HepG2 (cell line): Measurements from ENCODE around the gene CA9. TPM values are rescaled to one million over a fixed set of nuclear protein-coding genes. Genes with fewer than 3 reads are reported as not detected.

Experiments
- ATAC-seq: fragments of 200-7000 bp; cut with Tn5 transposase; 3 replicates; pipeline ENCODE4 v1.9.1; 2020; ENCODE audit warnings: mild to moderate bottlenecking, moderate library complexity
- BruUV-seq: library from RNA; stranded (reverse); fragments of 400-500 nt; replicated peaks from 2 replicates; lab custom pipeline; 2021; lab: Mats Ljungman, UMichigan
- CTCF ChIA-PET: fragments of 300-600 bp; formaldehyde crosslinking; extraction: SDS; loops from one replicate; lab custom pipeline; 2021; ENCODE audit warnings: low total read pairs, inconsistent platforms, low intra/inter-chr PET ratio; lab: Yijun Ruan, JAX
- POLR2A ChIA-PET: fragments of 350-600 bp; sonication (Branson Sonifier 250); formaldehyde crosslinking; loops from one replicate; lab custom pipeline; 2020; ENCODE audit warnings: antibody characterized with exemption, inconsistent platforms; lab: Yijun Ruan, JAX
- DNase-seq: peaks from one replicate; pipeline ENCODE4 v3.0.0-alpha.2; 2015; ENCODE audit warnings: low spot score
- FAIRE-seq: peaks from 3 replicates; lab custom pipeline; 2011; peaks lifted over from hg19 to GRCh38; lab: Jason Lieb, UNC
- H2AFZ ChIP-seq: one replicate; pipeline ENCODE4 v1.6.1; 2011; ENCODE audit warnings: low read length, inconsistent platforms
- H3K27ac ChIP-seq: fragments of 300-600 bp; 3 replicates; pipeline ENCODE4 v1.8.0; 2011; ENCODE audit warnings: mixed run types, mild to moderate bottlenecking, mixed read lengths, low read length, inconsistent platforms; ENCODE audit not compliant: insufficient read depth; ENCODE audit errors: extremely low read length
- H3K27me3 ChIP-seq, 2 experiments: fragments of 200-600 bp in 1 of 2; 2 replicates in 1 of 2; 3 replicates in 1 of 2; pipeline versions ENCODE4 v1.6.0 to v1.8.0; 2011; ENCODE audit warnings: low read length in 2 of 2, mild to moderate bottlenecking in 2 of 2, moderate library complexity in 2 of 2, inconsistent platforms in 1 of 2; ENCODE audit not compliant: insufficient read depth in 2 of 2, control insufficient read depth in 1 of 2
- H3K36me3 ChIP-seq, 2 experiments: fragments of 200-600 bp in 1 of 2; replicated peaks in 1 of 2; 2 replicates in 1 of 2; 3 replicates in 1 of 2; pipeline versions ENCODE4 v1.5.1 to v1.8.0; 2011; ENCODE audit warnings: low read length in 2 of 2, inconsistent platforms in 1 of 2; ENCODE audit not compliant: insufficient read depth in 2 of 2, control insufficient read depth in 1 of 2
- H3K4me1 ChIP-seq: 2 replicates; pipeline ENCODE4 v1.5.1; 2012; ENCODE audit warnings: low read length, inconsistent platforms; ENCODE audit not compliant: insufficient read depth
- H3K4me2 ChIP-seq: 2 replicates; pipeline ENCODE4 v1.6.0; 2011; ENCODE audit warnings: low read depth, low read length, inconsistent platforms
- H3K4me3 ChIP-seq, 3 experiments: fragments of 200-600 bp in 1 of 3; sonication (generic), shearing (Covaris generic) in 1 of 3; replicated peaks in 1 of 3; 2 replicates each; pipeline ENCODE4 v1.5.1; 2011 to 2016; ENCODE audit warnings: low read length in 3 of 3, inconsistent platforms in 2 of 3, low read depth in 2 of 3, mild to moderate bottlenecking in 2 of 3, control low read depth in 1 of 3, mixed read lengths in 1 of 3; ENCODE audit not compliant: insufficient read depth in 1 of 3
- H3K79me2 ChIP-seq: one replicate; pipeline ENCODE4 v1.6.1; 2011; ENCODE audit warnings: low read length, inconsistent platforms; ENCODE audit not compliant: insufficient read depth
- H3K9ac ChIP-seq: 2 replicates; pipeline ENCODE4 v1.6.0; 2011; ENCODE audit warnings: mild to moderate bottlenecking, low read depth, low read length, inconsistent platforms; ENCODE audit not compliant: insufficient read depth
- H3K9me3 ChIP-seq: 2 replicates; pipeline ENCODE4 v1.5.1; 2012; ENCODE audit warnings: mild to moderate bottlenecking, low read length
- H4K20me1 ChIP-seq: 2 replicates; pipeline ENCODE4 v1.6.0; 2011; ENCODE audit warnings: inconsistent platforms, mild to moderate bottlenecking, low read length, moderate library complexity; ENCODE audit not compliant: insufficient read depth
- FIP1L1 ChIP-seq: fragments of 200-400 bp; formaldehyde crosslinking; IDR thresholded peaks from 2 replicates; pipeline ENCODE4 v1.6.1; 2018; ENCODE audit warnings: low read depth, mild to moderate bottlenecking, low read length, moderate library complexity, borderline replicate concordance; ENCODE audit not compliant: insufficient read depth
- MED1 ChIP-seq: sonication (generic); formaldehyde crosslinking; IDR thresholded peaks from 2 replicates; pipeline ENCODE4 v1.4.0; 2020; ENCODE audit warnings: missing genetic modification reagents
- MXI1 ChIP-seq: IDR thresholded peaks from 3 replicates; pipeline ENCODE4 v1.6.1; 2012; ENCODE audit warnings: low read depth, low read length, inconsistent platforms, borderline replicate concordance
- PATZ1 ChIP-seq: sonication (generic); formaldehyde crosslinking; IDR thresholded peaks from 2 replicates; pipeline ENCODE4 v1.4.0; 2020; ENCODE audit warnings: missing genetic modification reagents
- PRMT3 ChIP-seq: sonication (generic); formaldehyde crosslinking; IDR thresholded peaks from 2 replicates; pipeline ENCODE4 v1.8.1; 2022; ENCODE audit warnings: low read depth, mild to moderate bottlenecking, moderate library complexity, missing genetic modification reagents, borderline replicate concordance
- SYNCRIP ChIP-seq: fragments of 200-400 bp; formaldehyde crosslinking; IDR thresholded peaks from 2 replicates; pipeline ENCODE4 v1.6.1; 2018; ENCODE audit warnings: mild to moderate bottlenecking, low read depth, low read length; ENCODE audit not compliant: insufficient read depth
- THRA ChIP-seq: sonication (generic); formaldehyde crosslinking; IDR thresholded peaks from 2 replicates; pipeline ENCODE4 v1.4.0; 2020; ENCODE audit warnings: missing genetic modification reagents, borderline replicate concordance
- ZFP1 ChIP-seq: IDR thresholded peaks from 2 replicates; pipeline ENCODE4 v1.6.1; 2016
- ZFP91 ChIP-seq: sonication (generic); formaldehyde crosslinking; IDR thresholded peaks from 2 replicates; pipeline ENCODE4 v1.9.0; 2022; ENCODE audit warnings: missing genetic modification reagents, mild to moderate bottlenecking, borderline replicate concordance
- ZNF20 ChIP-seq: sonication (generic); formaldehyde crosslinking; IDR thresholded peaks from 2 replicates; pipeline ENCODE4 v1.4.0; 2020; ENCODE audit warnings: mild to moderate bottlenecking, moderate library complexity, missing genetic modification reagents
- ZNF281 ChIP-seq: sonication (generic); formaldehyde crosslinking; IDR thresholded peaks from 2 replicates; pipeline ENCODE4 v1.4.0; 2020; ENCODE audit warnings: missing genetic modification reagents, borderline replicate concordance
- ZNF414 ChIP-seq: sonication (generic); formaldehyde crosslinking; IDR thresholded peaks from 2 replicates; pipeline ENCODE4 v1.5.0; 2020; ENCODE audit warnings: missing genetic modification reagents
- ZNF549 ChIP-seq: sonication (generic); formaldehyde crosslinking; IDR thresholded peaks from 2 replicates; pipeline ENCODE4 v1.5.0; 2020; ENCODE audit warnings: missing genetic modification reagents
- ZSCAN20 ChIP-seq: sonication (generic); formaldehyde crosslinking; IDR thresholded peaks from 2 replicates; pipeline ENCODE4 v1.4.0; 2020; ENCODE audit warnings: missing genetic modification reagents, mild to moderate bottlenecking, borderline replicate concordance
- WGBS: methylation state at CpG from one replicate; pipeline ENCODE4 v1.1.6; 2017; ENCODE audit warnings: low lambda C conversion rate; 5-methylcytosine and 5-hydroxymethylcytosine counted together
- in situ Hi-C: cut with HindIII; loops from 2 replicates; pipeline ENCODE4 v1.10.0; 2017; ENCODE audit warnings: low pct_unique_long_range_greater_than_20kb; ENCODE audit not compliant: extremely low pct_ligation_motif_present
- intact Hi-C: fragments of 100-400 bp; cut with micrococcal nuclease; formaldehyde crosslinking; loops from one replicate; pipeline ENCODE4 v1.10.0; 2022; ENCODE audit not compliant: unreplicated experiment
- polyA plus RNA-seq, 8 experiments: library from polyadenylated mRNA; depleted of rRNA in 3 of 8; stranded (reverse) in 7 of 8; unstranded in 1 of 8; fragments of >200 nt; fragmentation: Illumina TruSeq in 4 of 8; extraction: Trizol in 4 of 8; gene quantifications; 2 replicates each; pipeline versions ENCODE4 v1.2.1 to v1.2.3, GENCODE V29; 2011 to 2016; ENCODE audit warnings: low read depth in 4 of 8, missing spikeins in 1 of 8, mixed read lengths in 1 of 8; ENCODE audit not compliant: insufficient read depth in 1 of 8
- total RNA-seq, 5 experiments: library from RNA; depleted of rRNA; stranded (reverse); fragments of >200 nt; fragmentation: Illumina TruSeq; extraction: Trizol; gene quantifications; 2 replicates each; pipeline ENCODE4 v1.2.3, GENCODE V29; 2016; ENCODE audit warnings: low read depth in 1 of 5

Gene CA9
- total and polyA plus RNA-seq, 2 of the 13 experiments (the other 11 are each of a cell fraction or from before 2014, with no cell fraction given), result 0.13 to 152 TPM

GRCh38 chr9:35690614-35691333 is 17.0 kb downstream of the CA9 start:
- BruUV-seq, result no TSS peak
- FAIRE-seq (no peak), DNase-seq (no peak), ATAC-seq (peak; percentile 53)
- 2% methylated on average over 43 of the region's 61 CpGs for WGBS
- no peaks in the 10 kb centered on the region for H3K79me2 ChIP-seq
- H3K9ac ChIP-seq, result peak overlapping the region; percentile 68
- peak overlapping the region; percentile 90 for H3K4me2 ChIP-seq
- ChIA-PET CTCF (no interaction called here), POLR2A (interaction anchor here (0.7 to 6.1 kb wide), 19 partner anchors 10 to 529 kb away, joined by 3 to 68 read pairs (median 5); partner anchors contain the start of genes ARHGEF39, CA9, CCDC107 and CREB3)
- in situ Hi-C loops (no loop called here), intact Hi-C loops (loop anchor here (1.0 to 10.0 kb wide), 2 partner anchors 21 to 46 kb away; no protein-coding TSS in a partner anchor)
- H2AFZ ChIP-seq, result peak overlapping the region; percentile 63
- peak overlapping the region; percentile 26 for H3K27ac ChIP-seq
- H3K27me3 ChIP-seq, result no peaks in the 10 kb centered on the region
- H3K9me3 ChIP-seq, result no peaks in the 10 kb centered on the region
- H3K4me1 ChIP-seq, result peaks cover 65% of the 10 kb centered on the region
- H4K20me1 ChIP-seq, result no peaks in the 10 kb centered on the region
- peak overlapping the region; percentile 75 to 84 (median 81) for H3K4me3 ChIP-seq
- no peaks in the 10 kb centered on the region for H3K36me3 ChIP-seq
- TF ChIP-seq PRMT3 (CRISPR knock-in tag) (no peak), THRA (CRISPR knock-in tag) (no peak), MED1 (no peak), ZSCAN20 (peak; percentile 10; the same call in 1 of the 2 replicates), FIP1L1 (no peak), ZNF549 (CRISPR knock-in tag) (no peak), ZFP91 (CRISPR knock-in tag) (no peak), MXI1 (no peak), PATZ1 (peak; percentile 96), ZNF414 (CRISPR knock-in tag) (peak; percentile 65; the same call in 1 of the 2 replicates), ZNF281 (CRISPR knock-in tag) (no peak), ZNF20 (no peak), SYNCRIP (no peak), ZFP1 (CRISPR knock-in tag) (no peak)
